ENCODE data around the gene POU2F1.

GRCh38 chr1:167371030-167371429 is 150.3 kb downstream of the POU2F1 start:
- TF ChIP-seq CTCF (IDR thresholded peaks at IDR 0.05) = no peak
- no peak for TF ChIP-seq POLR2A (IDR thresholded peaks at IDR 0.05)

Data from body of pancreas (tissue), 4 donors.